NCI-H510A treated with DMSO at 0.1 percent for 48 hours (cell line): Measurements from ENCODE around the gene MACC1.

ENCODE experiments used
- DNase-seq: peaks from one replicate; lab custom pipeline; 2025; lab: John Stamatoyannopoulos, UW

The MACC1 gene, protein sequence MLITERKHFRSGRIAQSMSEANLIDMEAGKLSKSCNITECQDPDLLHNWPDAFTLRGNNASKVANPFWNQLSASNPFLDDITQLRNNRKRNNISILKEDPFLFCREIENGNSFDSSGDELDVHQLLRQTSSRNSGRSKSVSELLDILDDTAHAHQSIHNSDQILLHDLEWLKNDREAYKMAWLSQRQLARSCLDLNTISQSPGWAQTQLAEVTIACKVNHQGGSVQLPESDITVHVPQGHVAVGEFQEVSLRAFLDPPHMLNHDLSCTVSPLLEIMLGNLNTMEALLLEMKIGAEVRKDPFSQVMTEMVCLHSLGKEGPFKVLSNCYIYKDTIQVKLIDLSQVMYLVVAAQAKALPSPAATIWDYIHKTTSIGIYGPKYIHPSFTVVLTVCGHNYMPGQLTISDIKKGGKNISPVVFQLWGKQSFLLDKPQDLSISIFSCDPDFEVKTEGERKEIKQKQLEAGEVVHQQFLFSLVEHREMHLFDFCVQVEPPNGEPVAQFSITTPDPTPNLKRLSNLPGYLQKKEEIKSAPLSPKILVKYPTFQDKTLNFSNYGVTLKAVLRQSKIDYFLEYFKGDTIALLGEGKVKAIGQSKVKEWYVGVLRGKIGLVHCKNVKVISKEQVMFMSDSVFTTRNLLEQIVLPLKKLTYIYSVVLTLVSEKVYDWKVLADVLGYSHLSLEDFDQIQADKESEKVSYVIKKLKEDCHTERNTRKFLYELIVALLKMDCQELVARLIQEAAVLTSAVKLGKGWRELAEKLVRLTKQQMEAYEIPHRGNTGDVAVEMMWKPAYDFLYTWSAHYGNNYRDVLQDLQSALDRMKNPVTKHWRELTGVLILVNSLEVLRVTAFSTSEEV

DNA sequence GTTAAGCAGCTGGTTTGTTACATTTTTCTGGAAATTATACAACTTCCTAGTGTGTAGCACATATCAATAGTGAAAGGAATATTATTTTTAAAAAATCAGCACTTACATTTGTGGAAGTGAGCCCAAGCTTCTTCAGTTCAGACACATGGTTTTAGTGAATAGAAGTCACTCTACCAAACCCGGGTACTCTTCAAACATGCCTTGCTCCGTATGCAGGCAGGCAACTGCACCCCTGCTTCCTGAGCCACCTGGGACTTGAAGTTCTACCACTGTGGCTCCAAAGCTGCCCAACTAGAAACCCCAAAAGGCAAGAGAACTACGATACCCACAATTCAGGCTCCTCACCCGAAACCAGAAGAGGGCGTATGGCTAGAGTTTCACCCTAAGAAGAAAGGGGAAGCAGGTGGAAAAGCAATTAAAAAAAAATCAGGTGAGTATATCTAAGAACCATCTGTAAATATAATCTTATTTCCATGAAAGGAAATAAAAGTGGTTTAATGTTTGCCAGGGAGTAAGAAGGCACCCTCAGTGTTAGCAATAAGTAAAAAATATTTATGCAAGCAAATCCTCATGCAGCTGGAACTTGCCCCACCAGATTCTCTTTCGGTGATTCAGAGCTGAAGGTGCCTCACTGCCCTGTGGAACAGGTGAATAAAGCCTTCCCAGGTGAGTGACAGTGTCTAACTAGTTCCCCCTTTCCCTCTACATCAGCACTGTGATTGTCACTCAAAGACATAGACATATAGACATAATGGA lies at the start of gene MACC1:
MACC1 (minus strand) TSS at position 192 of the 756 bp plus-strand sequence. CDS start 55,522 bp downstream, outside the sequence.
- DNase-seq: peak; percentile 98

DNA sequence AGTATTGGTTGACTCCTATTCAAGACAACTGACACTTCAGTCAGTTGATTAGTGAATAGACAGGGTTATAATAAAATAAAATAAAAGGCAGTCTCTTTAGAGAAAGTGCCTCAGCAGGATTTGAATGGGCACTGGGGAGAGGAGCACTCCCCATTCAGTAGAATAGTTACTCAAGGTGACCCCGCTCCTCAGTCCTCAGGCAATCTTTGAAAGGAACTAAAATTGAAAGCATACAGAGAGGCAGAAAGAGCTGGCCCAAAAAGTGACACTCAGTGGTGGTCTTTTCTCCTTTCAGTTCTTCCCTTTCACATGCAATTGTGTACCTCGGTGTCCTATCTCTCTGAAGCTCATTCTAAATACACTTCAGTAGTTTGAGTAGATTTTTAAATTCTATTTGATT lies 47.4 kb upstream of the MACC1 start:
- no peak for DNase-seq

DNA sequence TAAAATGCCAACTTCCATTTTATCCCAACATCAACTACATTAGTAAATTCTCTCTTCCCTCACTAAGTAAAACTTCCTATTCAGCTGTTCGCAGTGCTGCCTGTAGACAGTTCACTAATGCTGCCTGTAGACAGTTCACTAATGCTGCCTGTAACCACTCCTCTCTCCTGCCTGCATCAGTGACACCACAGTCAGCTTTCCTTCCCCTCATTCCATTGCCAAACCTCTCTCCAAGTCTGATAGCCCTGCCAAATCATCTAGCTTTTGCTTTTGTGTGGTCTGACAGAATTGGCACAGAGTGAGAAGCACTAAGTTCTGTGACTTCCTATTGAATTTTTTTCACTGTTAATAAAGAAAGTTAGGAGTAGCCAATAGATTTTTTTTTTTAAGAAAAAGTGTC lies 43.0 kb upstream of the MACC1 start:
- no peak for DNase-seq

DNA sequence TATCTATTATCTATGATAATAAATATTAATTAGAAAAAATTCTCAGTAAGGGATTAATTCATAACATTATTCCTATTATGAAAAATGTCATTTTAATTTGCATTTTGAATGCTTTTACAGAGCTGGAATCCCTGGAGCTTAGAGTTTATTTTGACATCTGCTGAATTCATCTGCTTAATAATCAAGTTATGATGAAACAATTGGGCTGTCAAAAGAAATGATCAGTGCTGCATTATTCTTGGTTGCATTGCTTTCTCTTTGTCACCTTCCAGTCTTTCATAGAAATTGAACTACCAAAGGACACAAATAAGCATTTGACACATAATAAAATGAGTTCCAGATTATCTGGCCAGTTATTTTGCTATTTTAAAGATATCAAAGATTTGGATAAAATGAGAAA lies 40.0 kb upstream of the MACC1 start:
- no peak for DNase-seq

DNA sequence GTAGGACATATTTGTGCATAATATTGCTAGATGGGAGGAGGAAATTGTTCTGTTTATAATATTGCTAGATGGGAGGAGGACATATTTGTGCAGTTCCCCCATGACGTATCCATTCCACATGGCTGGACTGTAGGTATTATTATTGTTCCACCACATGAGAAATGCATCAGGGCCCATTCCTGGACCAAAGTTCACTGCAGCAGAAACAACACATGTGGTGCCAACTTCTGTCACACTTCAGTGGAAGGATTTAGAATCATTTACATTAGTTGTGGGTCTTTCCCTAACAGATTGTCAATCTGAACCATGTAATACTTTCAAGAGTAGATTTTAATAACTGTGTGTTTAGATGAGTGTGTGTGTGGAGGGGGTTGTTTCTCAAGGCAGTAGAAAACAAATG lies 32.7 kb upstream of the MACC1 start:
- no peak for DNase-seq

DNA sequence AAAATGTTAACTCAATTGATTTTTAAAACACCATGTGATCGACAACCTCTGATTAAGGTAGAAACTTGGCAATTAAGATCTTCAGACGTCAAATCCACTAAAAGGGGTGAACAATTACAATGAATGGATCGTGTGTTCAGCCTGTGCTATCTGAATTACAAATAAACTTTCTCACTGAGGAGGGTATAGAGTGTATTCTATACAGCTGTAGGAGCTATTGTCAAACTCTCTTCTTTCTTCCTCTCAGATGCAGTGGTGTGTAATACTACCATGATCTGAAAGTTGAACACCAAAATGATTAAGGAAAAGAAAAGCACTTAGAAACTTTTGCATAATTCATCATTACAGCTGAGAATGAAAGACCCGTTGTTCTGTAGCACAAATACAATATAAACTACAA lies 32.2 kb upstream of the MACC1 start:
- no peak for DNase-seq

DNA sequence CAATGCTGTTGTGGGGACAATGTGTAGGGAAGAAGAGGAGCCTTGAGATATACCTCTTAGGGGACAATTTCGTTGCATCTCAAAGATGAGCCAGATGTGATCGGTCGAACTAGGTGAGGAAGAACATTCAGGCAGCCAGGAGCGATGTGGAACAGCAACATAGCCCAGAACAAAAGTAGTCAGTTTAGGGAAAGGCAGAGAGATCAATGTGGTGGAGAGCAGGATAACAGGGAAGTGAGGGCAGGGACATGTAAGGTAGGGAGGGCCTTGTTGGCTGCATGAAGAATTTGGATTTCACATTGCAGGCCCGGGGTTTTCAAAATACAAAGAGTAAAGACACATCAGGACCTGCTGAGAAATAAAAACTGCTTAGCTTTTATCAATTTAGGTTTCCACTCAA lies 29.1 kb upstream of the MACC1 start:
- no peak for DNase-seq

DNA sequence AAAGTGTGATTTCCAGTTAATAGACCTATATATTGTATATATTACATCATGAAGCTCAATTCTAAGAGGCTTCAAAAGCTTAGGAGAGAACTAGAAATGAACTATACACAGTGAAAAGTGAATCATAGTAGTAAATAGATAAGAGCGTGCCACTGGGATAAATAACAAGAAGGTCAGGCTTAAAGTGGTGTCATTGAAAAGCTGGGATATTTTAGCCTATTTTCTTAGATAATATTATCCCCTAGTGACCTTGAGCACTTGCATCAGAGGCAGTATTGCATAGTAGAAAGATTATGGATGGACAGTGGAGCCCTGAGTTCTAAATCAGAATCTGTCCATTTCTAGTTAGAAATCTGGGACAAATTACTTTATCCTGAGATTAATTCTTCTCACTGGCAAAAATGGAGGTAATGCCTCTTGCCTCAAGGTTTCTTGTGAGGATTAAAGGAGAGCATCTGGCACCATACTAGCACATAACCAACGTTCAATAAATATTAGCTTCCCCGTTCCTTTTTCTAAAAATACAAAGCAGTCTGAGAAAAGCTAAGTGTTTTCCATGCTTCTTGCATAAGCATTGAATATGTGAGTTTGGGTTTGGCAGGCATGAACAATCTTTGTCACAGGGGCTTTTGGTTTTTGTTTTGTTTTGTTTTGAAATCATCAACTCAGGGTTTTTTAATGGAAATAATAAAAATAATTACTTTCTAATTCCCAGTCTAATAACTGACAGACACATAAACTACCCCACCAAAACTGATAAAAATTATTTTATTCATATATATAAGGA lies 27.3 kb upstream of the MACC1 start:
- DNase-seq: no peak

DNA sequence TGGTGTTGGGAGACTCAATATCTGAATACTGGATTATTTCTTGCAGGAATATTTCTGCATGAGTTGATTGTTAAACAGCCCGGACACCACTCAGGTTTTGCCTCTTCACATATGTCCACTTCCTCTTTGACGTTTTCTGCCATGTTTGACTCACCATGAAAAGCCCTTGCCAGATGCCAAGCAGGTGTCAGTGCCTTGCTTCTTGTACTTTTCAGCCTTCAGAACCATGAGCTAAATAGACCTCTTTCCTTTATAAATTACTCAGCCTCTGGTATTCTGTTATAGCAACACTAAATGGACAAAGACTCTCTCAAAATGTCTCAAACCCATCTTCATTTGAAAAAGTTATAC lies 24.7 kb upstream of the MACC1 start:
- peak; percentile 48 for DNase-seq

DNA sequence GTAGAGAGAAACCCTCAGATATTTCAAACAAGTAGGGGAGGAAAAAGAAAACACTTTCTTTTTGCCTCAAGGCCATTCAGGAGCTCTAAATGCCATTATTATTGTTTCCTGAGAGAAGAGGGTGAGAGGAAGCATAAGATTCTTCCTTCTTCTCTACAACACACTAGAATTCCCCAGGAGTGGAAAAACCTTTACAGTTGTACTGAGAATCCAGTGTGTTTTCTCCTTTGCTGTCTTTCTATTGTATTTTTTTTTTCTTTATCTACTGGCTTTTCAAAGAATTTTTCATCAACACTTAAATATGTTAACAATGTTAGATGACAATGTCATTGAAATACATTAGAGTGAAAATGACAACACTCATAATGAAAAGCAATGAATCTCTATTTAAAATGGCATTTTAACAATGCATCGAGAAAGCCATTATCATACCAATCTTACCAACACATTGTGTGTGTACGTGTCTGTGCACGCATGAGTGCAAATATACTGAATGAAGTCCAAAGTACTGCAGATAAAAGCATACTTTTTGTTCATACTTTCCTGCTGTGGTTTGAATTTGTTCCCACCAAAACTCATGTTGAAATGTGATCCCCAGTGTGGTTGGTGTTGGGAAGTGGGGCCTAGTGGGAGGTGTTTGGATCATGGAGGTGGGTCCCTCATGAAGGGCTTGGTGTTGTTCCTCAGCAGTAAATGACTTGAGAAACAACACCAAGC lies 24.2 kb upstream of the MACC1 start:
- DNase-seq: peak; percentile 48

DNA sequence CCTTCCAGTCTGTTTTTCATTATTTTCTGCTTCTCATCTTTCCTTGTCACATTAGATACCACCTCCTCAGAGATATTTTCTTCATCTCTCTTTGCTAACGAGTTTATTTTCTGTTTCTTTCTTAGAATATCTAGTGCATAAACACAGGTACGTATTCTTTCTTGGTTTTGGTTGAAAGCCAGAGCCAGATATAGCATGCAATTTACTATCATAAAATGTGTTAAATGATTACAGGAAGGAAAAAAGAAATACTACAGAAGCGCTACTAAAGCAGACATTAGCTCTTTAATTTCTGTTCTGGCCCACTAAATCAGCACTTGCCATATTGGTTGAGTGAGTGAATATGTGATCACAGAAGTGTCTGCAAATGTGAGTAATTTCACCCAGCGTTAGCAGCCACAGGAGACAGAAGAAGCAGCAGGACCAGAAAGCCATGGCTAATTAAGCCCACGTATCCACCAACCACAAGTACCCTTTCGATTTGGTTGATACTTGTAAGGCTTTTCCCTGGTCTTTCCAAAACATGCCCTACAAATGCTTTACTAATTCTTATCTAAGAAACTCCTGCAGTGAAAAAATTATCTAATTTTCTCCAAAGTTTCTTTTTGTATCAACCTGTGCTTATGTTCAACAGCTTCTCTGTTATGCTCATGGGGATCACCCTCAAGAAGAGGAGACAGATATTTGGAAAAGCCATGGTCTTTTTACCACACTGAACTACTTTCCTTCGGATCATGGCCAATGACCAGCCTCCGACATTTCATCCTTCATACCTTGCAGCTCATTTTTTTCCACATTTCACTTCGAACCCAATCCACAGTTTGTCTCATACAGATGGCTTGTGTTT lies 23.1 kb upstream of the MACC1 start:
- no peak for DNase-seq

DNA sequence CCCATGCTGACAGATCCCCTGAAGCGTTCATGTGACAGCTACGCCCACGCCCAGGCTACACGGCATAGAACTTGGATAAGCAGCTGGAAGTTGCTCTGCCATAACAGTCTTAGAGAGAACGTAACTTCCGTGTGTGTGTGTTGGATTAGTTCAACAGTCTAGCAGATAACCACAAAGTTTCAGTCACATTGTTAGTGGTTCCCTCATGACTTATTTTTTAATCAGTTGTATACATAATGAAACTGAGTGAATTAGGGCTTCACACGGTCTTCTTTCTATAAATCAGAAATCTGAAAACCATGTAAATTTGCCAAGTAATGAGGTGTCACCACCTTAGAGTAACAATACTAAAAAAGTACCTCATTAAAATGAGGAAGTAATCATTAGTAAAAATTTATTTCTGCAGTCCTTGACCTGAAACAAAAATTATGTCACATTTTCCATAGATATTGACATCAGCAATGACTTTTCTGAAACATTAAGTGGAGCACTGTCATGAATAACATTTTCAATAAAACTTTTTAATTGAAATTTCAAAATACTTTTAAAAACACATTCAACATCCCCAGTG lies 21.7 kb upstream of the MACC1 start:
- no peak for DNase-seq

DNA sequence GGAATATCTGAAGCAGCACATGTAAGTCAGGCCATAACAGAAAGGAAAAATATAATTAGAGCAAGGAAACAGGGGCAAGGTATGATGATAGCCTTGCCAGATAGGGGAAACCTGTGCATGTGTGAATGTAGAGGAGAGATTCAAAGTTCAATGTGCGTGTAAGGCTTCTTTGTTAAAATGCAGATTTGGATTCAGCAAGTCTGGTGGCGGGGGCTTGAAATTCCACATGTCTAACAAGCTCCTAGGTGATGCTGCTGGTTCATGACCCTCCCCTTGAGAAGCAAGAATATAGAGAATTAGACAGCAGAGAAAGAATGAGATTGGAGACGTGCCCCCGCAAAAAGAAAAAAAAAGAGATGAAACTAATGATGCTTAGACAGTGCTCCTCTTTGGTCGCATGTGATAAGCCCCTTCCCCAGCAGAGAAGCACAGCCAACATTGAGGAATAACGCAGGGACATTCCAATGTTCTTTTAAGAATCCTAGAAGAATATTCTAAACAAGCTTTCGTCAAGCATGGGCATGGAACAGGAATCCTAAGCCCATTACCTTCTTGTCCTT lies 21.1 kb upstream of the MACC1 start:
- DNase-seq: no peak

DNA sequence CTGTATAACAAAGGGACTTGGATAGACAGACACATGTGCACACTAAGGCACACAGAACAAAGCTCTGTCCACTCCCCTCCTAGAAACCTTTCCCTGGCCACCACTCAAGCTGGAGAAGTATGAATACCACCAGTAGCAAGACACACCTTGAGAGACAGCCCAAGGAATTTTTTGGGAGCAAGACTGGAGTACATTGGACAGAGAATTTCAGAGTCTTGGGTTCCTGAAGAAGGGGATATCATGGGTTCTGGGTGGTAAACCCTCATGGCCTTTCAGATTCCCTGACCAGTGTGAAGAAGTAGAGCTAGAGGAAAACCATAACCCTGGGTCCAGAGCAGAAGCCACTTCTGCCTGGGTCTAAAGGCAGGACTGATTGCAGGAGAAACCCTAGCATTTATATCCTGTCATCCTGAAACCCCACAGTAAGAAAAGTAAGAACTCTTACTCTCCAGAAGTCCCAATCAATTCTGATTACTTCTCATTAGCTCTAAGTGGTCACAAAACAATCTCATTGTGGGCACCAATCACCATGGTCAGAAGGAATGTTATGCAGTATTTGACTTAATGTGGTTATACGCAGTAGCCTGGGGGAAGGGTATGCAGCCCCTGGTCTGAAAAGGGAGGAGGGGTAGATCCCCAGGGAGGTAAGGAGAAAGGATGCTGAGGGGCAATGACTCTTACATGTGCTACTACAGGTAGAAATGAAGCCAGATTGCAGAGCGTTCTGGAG lies 20.4 kb upstream of the MACC1 start:
- DNase-seq: no peak

DNA sequence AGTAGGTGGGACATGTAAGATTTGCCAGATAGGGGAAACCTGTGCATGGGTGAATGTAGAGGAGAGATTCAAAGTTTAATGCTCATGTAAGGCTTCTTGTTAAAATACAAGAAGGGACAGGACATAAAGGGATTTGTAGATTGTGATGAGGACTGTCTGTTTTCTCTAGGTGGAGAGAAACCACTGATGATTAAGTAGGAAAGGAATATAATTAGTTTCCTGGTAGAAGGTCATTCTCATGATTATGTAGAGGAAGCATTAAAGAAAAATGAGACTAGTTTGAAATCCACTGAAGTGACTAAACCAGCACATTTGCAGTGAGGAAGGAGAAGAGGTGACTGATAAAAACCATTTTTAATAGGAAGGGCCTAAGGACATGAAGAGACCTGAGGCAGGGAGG lies 19.6 kb upstream of the MACC1 start:
- no peak for DNase-seq

DNA sequence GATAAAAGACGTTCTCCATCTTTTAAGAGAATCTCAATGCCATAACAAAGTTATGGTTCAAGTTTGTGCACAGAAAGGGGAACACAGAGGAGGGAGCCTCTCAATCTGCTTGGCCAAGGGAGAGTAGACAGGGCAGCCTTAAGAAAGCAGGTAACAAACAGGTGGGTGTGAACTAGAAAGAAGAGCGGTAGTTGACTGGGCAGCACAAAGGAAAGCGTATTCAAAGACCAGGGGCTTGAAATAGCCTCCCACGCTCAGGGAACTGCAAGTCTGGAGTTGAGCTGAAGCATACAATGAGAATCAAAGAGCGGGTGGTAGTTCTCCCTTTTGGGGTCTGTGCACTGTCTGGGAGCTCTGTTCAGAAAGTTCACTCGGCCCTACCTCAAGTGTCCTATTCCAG lies 18.9 kb upstream of the MACC1 start:
- no peak for DNase-seq

DNA sequence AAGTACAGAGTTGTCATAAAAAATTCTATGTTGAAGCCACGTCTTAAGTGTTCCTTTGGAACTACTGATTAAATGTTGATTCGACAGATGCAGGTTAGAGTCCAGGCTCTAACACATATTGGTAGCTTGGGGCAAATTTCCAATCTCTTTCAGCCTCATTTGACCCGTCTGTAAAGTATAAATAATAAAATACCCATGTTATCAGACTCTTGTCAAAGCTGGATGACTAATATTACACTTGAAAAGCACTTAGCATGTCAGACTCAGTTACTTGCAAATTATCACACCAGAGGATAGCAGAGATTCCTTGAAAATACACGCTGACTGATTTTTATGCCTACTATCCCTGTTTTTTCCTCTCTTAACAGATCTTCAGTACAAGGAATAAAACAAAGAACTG lies 18.1 kb upstream of the MACC1 start:
- DNase-seq: no peak

DNA sequence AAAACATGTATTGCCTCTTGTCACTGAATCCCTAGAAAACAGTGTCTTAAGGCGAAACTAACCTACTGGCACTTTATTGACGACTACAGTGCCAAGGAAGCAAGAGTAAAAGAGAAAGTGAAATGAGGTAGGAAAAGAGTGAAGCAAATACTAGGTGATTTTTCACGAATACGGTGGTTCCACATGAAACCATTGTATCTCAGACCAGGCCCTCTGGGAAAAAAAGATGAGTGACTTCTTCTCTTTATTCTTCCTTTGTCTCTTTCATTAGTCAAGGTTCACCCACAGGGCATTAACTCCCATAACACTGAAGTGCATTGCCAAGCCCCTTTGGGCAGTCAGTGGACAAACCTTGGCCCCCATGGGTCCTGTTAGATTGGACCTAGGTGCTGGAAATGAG lies 16.2 kb upstream of the MACC1 start:
- DNase-seq: no peak

DNA sequence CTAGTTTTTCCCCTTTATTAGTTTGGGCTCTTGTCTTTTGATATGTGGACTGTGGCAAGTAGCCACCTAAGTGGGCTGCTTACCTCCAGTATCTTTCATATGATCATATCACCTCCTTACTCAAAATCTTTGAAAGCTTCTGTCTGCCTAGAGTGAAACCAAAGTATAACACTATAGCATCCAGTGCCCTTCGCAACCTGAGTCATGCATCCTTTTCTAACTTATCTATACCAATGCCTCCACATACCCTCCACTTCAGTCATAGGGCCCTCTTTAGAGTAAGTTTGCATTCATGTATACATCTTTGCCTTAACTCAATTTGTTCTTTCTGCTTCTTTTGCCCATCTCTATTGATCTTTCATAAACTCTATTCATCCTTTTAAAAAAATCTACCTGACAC lies 15.7 kb upstream of the MACC1 start:
- no peak for DNase-seq
